C4-2B (cell line): ENCODE measurements around the gene TP73.

Experiments used
- H3K27ac ChIP-seq: fragments of 450-650 bp; 2 replicates; pipeline ENCODE4 v1.5.1; 2017
- ZFX ChIP-seq: fragments of 450-650 bp; IDR thresholded peaks from 2 replicates; pipeline ENCODE4 v1.6.1; 2017
- TF ChIP-seq, protein P1 (sequence below): fragments of 450-650 bp; conservative IDR thresholded peaks from 2 replicates; pipeline ENCODE4 v1.5.1; 2017; ENCODE audit warnings: mild to moderate bottlenecking

TP73 gene

DNA sequence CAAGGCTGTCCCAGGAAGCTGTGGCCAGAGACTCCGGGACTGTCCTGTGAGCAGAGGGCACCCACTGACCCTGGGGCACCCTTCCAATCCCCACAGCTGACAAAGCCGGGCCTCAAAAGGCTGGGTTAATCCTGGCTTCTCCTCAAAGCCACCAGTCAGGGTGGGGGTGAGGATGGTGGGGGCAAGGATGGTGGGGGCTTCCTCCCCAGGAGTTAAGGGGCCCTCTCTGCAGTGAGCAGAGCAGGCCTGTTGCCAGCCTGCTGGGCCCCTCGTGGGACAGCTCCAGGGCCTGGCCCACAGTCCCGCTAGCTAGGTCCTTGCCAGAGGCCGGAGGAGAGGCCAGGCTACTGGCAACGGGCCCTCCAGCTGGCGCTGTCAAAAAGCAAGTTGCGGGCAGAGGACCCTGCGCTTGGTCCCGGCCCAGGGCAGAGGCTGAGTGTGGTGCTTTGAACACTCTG is 62.0 kb downstream of the TP73 start:
- H3K27ac ChIP-seq = no peak overlapping the region
- TF ChIP-seq, protein P1, sequence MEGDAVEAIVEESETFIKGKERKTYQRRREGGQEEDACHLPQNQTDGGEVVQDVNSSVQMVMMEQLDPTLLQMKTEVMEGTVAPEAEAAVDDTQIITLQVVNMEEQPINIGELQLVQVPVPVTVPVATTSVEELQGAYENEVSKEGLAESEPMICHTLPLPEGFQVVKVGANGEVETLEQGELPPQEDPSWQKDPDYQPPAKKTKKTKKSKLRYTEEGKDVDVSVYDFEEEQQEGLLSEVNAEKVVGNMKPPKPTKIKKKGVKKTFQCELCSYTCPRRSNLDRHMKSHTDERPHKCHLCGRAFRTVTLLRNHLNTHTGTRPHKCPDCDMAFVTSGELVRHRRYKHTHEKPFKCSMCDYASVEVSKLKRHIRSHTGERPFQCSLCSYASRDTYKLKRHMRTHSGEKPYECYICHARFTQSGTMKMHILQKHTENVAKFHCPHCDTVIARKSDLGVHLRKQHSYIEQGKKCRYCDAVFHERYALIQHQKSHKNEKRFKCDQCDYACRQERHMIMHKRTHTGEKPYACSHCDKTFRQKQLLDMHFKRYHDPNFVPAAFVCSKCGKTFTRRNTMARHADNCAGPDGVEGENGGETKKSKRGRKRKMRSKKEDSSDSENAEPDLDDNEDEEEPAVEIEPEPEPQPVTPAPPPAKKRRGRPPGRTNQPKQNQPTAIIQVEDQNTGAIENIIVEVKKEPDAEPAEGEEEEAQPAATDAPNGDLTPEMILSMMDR = no peak
- no peak for TF ChIP-seq ZFX

DNA sequence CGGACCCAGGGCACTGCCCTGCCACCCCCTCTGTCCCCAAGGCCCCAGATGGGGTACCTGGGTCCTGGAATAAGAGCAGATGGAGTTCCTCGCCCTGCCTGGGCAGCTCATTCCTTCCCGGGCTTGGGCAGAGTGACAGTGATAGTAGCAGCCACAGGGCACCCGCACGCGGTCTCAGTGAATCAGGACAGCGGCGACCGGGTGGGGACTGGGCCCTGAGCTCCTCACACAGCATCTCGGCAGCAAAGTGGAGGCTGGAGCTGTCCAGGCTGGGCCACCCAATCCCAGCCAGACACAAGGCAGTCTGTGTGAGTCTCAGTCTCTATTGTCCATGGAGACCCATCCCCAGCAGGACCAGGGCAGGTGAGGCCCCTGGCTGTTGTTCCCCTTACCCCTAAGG is 62.5 kb downstream of the TP73 start:
- H3K27ac ChIP-seq = no peak overlapping the region

DNA sequence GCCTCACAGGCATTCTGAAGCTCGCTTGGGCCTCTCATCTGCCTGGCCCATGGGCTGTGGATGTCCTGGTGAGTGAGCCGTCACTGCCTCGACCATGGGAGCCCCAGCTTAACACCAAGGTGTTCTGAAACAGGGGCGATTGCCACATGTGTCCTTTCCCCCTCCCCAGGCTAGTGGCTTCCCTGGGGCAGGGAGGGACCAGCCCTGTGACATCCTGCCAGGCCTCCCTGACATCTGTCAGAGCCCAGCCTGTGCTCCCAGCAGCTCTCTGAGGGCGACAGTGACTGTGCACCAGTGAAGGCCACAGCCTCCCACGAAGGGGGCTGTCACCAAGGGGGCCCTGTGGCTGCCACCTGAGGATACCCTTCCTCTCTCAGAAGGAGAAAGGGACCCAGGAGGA is 64.0 kb downstream of the TP73 start:
- no peak for TF ChIP-seq ZFX
- TF ChIP-seq, protein P1 = no peak
- H3K27ac ChIP-seq = no peak overlapping the region

More for the DNA sequence above, 62.5 kb downstream of the TP73 start:
- TF ChIP-seq, protein P1 = no peak
- no peak for TF ChIP-seq ZFX

DNA sequence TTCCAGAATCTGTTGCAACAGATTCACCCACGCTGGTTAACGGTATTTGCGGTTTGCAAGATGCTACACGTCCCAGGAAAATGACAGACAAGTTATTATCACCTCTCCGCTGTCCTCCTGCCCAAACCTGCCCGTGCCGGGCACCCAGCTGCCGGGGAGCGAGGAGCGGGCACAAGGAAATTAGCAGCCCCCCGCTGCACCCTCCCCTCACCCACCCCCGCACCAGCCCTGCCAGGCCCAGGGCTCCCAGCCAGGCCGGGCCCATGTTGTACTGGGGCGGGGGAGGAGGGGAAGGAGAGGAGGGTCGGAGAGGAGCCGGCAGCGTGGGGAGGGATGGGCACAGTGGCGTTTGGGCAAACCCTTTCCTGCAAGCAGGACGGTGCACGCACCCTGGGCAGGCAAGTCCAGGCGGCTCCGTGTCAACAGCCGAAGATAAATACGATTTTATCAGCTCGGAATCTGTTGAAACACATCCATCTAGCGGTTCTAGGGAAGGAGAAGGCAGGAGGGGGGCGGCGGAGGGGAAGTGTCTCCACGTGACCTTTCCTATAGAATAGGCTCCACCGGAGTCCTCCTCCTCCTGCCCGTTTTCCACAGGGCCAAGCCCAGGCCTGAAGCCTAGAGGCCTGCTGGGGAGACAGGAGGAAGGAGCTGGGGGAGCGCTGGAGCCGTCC is 64.9 kb downstream of the TP73 start:
- no peak for TF ChIP-seq ZFX
- TF ChIP-seq, protein P1 = no peak
- no peak overlapping the region for H3K27ac ChIP-seq

DNA sequence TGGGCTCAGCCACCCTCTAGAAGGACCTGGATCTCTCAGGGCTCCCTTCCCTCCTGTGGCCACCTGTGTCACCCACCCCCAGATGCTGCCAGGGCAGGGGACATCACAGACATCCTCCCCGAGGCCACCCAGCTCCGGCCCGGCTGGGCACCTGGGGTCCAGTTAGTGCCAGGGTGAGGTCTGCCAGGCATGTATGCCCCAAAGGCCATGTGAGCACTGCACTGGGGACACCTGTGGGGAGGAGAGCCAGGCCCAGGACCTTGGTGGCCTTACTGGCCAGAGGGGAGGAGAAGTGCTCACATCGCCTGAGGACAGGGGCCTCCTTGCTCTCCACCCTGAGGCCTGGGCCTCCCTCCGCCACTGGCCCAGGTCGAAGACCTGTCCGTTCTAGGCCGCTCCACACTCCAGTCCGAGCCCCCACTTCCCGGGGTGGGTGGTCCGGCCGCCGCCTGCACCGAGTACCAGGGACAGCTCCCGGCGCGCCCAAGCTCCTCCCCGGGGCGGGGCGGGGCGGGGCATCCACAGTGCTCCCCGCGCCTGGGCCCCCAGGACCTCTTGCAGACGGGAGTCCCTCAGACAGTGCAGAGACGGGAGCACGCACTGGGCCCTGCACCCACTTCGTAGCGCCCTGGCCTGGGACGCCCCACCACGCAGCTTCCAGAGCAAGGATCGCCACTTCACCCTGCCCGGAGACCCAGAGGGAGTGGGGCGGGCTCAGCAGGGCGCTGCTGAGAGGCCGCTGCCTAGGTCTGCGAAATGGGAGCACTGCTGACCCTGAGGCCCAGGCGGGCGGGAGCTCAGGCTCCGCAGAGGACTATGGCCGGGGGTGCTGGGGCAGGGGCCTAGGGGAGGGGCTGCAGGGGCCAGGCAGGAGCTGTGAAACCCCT is 65.6 kb downstream of the TP73 start:
- no peak overlapping the region for H3K27ac ChIP-seq
- TF ChIP-seq ZFX = no peak
- TF ChIP-seq, protein P1 = no peak

DNA sequence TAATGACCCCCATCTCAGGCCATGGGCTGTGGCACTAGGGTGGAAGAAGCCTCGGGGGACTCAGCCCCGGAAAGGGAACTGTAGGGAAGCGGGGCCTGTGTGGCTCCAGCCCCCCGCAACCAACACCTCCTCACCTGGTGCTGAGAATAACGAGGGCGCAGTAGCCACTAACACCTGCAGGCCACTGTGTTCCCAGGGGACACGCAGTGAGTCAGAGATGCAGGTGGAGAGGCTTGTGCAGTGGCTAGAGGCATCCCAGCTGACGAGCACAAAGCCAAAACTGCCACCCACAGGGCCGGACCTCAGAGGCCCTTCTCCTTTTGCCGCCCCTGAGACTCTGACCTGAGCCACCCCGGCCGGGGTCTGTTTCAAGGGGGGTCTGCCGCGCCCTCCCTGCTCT is 66.4 kb downstream of the TP73 start:
- H3K27ac ChIP-seq = no peak overlapping the region
- TF ChIP-seq ZFX = no peak
- TF ChIP-seq, protein P1 = no peak

DNA sequence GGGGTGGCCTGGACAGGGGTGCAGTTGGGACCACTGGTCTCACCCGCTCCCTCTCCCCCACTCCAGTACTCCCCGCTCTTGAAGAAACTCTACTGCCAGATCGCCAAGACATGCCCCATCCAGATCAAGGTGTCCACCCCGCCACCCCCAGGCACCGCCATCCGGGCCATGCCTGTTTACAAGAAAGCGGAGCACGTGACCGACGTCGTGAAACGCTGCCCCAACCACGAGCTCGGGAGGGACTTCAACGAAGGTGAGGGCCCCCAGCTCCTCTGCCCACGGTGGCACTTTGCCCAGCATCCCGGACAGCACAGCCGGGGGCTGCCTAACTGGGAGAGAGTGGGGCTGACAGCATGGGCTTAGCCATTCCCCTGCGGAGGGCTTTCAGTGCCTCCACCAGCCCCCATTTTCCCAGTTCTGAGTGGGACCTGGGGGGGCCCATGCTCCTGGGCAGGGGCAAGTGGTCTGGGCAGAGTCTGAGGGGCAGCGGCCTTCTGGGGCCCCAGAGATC is 69.7 kb downstream of the TP73 start:
- TF ChIP-seq, protein P1 = no peak
- no peak for TF ChIP-seq ZFX
- no peak overlapping the region for H3K27ac ChIP-seq
